Skeletal muscle tissue (tissue), 4 donors: ENCODE measurements around the gene TIMM9. TPM values are rescaled to one million over a fixed set of nuclear protein-coding genes. Genes with fewer than 3 reads are reported as not detected.
A peak's percentile ranks its signal among the peaks of the same experiment; 100 is the strongest.

Experiments used
- H3K27ac ChIP-seq: one replicate; pipeline ENCODE4 v1.7.0; 2013; ENCODE audit warnings: mild to moderate bottlenecking, low read depth, low read length, inconsistent platforms
- H3K27me3 ChIP-seq, 3 donors: one replicate each; pipeline ENCODE4 v1.7.0; 2013; ENCODE audit warnings: low read length in 3 of 3; ENCODE audit not compliant: control insufficient read depth in 3 of 3, insufficient read depth in 3 of 3
- H3K36me3 ChIP-seq, 3 donors: one replicate each; pipeline ENCODE4 v1.7.0; 2013; ENCODE audit warnings: low read length in 3 of 3; ENCODE audit not compliant: control insufficient read depth in 3 of 3, insufficient read depth in 3 of 3
- H3K4me1 ChIP-seq, 3 donors: one replicate each; pipeline ENCODE4 v1.7.0; 2013; ENCODE audit warnings: low read length in 3 of 3, mild to moderate bottlenecking in 3 of 3; ENCODE audit not compliant: control insufficient read depth in 3 of 3, insufficient read depth in 3 of 3
- H3K4me3 ChIP-seq, 3 donors: one replicate each; pipeline ENCODE4 v1.7.0; 2013; ENCODE audit warnings: low read length in 3 of 3
- H3K9ac ChIP-seq, 3 donors: one replicate each; pipeline ENCODE4 v1.7.0; 2013; ENCODE audit warnings: low read length in 3 of 3, mild to moderate bottlenecking in 3 of 3, moderate library complexity in 2 of 3, low read depth in 1 of 3
- H3K9me3 ChIP-seq, 3 donors: one replicate each; pipeline ENCODE4 v1.7.0; 2013; ENCODE audit warnings: low read length in 3 of 3; ENCODE audit not compliant: control insufficient read depth in 3 of 3
- total RNA-seq: library from RNA; depleted of rRNA; stranded (reverse); fragments of >200 nt; gene quantifications from one replicate; pipeline ENCODE4 v1.2.3, GENCODE V29; 2014
- donor health status: Osteomylitis.

The TIMM9 gene
- total RNA-seq, 1 donor from 2014 or later, result 42.3 TPM

DNA sequence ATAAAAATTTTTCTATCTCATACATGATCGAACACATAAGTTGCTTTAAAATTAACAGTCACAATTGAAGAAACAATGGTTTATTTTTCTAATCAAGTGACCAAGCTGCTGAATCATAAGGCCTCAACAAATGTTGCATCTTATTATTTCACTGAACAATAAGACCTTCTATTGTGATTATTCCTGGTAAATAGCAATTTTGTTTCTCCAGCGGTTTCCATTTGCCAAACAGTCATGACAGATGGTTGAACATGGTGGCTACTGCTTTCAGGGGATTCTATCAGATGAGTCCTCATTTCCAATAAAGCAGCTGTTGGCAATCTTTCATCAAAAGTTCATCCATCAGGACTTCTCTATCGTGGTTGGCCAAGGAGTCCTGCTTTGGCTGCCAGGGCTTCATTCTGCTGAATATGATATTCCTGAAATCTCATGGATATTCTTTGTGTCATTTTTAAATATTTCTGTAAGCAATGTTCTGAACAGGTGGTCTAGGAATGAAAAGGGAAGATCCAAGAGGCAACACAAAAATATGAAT, 18.6 kb downstream of the TIMM9 start:
- H3K36me3 ChIP-seq, result peaks cover 13 to 27% (median 25%) of the 10 kb centered on the region in 3 donors
- no peaks in the 10 kb centered on the region for H3K27me3 ChIP-seq

DNA sequence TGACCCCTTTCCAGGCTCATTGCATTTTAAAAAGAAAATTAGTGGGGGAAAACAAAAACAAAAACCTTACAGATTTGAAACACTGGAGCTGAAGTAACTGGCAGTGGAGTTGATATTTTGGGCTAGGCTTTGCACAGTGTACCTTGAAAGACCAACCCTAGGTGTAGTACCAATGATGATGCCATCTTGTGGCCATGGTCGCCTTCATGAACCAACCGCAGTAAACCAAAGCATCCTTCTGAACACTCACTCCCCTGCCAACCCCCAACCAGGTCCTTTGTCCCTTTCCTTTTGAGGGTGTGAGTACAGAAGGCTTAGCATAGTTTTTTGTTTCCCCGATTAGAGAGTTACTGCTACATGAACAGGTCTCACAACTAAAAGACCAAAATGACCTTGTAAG, 25.7 kb downstream of the TIMM9 start:
- H3K4me1 ChIP-seq, result no peaks in the 10 kb centered on the region
- H3K9ac ChIP-seq, result no peak overlapping the region
- H3K9me3 ChIP-seq, result no peaks in the 10 kb centered on the region
- H3K27me3 ChIP-seq, result no peaks in the 10 kb centered on the region
- H3K4me3 ChIP-seq, result no peak overlapping the region
- H3K36me3 ChIP-seq, result no peaks in the 10 kb centered on the region
- no peak overlapping the region for H3K27ac ChIP-seq

More for the DNA sequence above, 18.6 kb downstream of the TIMM9 start:
- H3K27ac ChIP-seq, result no peak overlapping the region
- H3K4me1 ChIP-seq, result no peaks in the 10 kb centered on the region
- no peak overlapping the region for H3K4me3 ChIP-seq
- no peak overlapping the region for H3K9ac ChIP-seq
- H3K9me3 ChIP-seq, result no peaks in the 10 kb centered on the region

DNA sequence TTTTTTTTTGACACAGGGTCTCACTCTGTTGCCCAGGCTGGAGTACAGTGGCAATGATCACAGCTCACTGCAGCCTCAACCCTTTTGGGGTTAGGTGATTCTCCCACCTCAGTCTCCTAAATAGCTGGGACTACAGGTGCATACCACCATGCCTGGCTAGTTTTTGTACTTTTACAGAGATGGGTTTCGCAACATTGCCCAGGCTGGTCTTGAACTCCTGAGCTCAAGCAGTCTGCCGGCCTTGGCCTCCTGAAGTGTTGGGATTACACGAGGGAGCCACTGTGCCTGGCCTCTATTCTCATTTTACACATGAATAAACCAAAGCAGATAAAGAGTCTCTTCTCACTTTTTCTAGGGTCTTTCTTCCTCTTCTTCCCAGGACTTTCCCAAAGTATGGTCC, 28.4 kb downstream of the TIMM9 start:
- Histone ChIP-seq H3K9me3 (no peaks in the 10 kb centered on the region), H3K4me1 (peaks cover 0 to 9% (median 4%) of the 10 kb centered on the region in 3 donors), H3K9ac (no peak overlapping the region), H3K27ac (no peak overlapping the region), H3K36me3 (no peaks in the 10 kb centered on the region), H3K4me3 (no peak overlapping the region), H3K27me3 (no peaks in the 10 kb centered on the region)

DNA sequence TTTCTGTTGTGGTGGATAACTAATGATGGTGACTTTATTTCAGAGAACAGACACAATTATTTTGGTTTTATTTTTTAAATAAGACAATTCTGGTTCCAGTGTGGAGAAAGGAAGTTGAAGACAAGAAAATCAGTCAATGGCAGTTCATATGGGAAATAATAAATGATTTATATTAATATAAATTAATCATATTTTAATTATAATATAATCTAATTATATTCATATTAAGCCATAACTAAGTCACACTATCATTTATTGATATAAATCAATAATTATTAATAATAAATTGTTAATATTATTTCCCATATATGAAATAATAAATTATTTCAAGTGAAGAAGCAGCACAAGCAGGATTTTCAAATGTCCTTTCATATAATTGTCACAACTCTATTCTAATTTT, 28.8 kb downstream of the TIMM9 start:
- Histone ChIP-seq H3K9ac (no peak overlapping the region), H3K27me3 (no peaks in the 10 kb centered on the region), H3K4me1 (peaks cover 0 to 9% (median 4%) of the 10 kb centered on the region in 3 donors), H3K9me3 (no peaks in the 10 kb centered on the region), H3K36me3 (no peaks in the 10 kb centered on the region), H3K27ac (no peak overlapping the region), H3K4me3 (no peak overlapping the region)

DNA sequence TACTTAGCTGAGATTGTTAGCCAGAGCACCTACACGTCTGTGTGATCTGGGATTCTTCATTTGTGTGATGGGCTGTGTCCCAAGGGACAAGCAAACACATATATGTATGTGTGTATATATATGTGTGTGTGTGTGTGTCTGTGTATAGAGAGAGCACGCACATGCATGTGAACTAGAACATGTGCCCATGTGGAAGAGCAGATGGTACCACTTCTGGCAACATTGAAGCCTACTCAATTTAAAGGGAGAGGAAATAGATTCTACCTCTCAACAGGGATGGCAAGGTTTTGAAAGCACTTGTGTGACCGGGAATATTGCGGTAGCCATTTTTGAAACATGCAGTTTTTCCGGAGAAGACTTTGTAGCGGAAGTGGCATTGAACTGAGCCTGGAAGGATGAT, 30.2 kb downstream of the TIMM9 start:
- H3K9me3 ChIP-seq, result no peaks in the 10 kb centered on the region
- no peak overlapping the region for H3K27ac ChIP-seq
- no peak overlapping the region for H3K4me3 ChIP-seq
- no peaks in the 10 kb centered on the region for H3K27me3 ChIP-seq
- no peaks in the 10 kb centered on the region for H3K36me3 ChIP-seq
- no peak overlapping the region for H3K9ac ChIP-seq
- H3K4me1 ChIP-seq, result peaks cover 0 to 9% (median 4%) of the 10 kb centered on the region in 3 donors

DNA sequence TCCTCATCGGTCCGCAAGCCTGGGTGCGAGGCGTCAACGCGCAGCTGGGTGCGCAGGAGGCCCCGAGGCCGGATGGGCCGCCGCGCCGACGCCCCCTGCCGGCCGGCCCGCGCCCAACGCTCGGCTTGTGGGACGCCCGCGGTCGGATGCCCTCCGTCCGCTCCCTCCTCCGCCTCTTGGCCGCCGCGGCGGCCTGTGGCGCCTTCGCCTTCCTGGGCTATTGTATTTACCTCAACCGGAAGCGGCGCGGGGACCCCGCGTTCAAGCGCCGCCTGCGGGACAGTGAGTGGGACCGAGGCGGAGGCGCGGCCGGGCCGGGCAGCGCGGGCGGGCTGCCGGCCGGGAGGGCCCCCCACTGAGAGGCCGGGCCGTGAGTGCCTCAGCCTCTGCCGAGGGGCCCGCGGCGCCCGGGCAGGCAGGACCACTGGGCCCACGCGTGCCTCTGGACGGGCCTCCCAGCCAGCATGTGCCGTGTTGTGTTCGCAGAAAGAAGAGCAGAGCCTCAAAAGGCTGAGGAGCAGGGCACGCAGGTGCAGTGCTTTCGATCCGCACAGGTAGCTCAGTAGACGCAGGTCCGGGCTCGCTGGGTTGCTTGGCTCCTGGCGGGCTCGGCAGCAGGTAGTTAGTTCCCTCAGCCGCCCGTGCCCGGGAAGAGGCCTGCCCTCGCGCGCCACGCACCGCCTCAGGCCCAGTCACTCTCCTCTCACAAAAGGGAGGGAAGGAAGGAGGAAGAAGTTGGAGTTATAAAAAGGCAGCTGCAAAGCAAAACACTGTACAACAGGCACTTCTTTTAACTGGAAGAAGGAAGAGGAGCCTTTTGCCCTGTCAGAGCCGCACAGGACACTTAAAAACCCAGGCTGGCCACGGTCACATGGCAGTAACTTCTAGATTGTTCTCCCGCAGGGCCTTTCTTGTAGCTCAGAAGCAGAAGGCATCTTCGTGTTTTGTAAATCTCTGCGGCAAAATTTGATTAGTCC, 31.2 kb downstream of the TIMM9 start, which contains the start of gene TOMM20L:
TSS of gene TOMM20L (plus strand) at position 119 of the 977 bp plus-strand sequence. CDS start at position 147, 28 bp downstream.
- H3K36me3 ChIP-seq, result no peaks in the 10 kb centered on the region
- H3K9ac ChIP-seq, result peak within 1 kb of the TSS; percentile 72 to 80 (median 74)
- peak within 1 kb of the TSS; percentile 73 to 80 (median 74) for H3K4me3 ChIP-seq
- peak within 1 kb of the TSS; percentile 40 for H3K27ac ChIP-seq
- H3K9me3 ChIP-seq, result no peaks in the 10 kb centered on the region
- no peaks in the 10 kb centered on the region for H3K27me3 ChIP-seq
- peaks cover 0 to 9% (median 4%) of the 10 kb centered on the region in 3 donors for H3K4me1 ChIP-seq

DNA sequence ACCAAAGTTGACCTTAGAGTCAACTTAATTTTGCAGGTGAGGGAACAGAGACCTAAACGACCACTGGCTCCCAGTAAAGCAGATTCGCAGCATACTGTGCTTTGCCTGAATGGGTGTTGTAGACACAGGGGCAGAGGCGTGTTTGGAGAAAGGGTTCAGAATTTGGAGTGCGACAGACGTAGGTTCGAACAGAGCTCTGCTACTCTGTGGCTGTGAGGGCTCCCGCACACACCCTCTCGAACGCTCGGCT, 31.8 kb downstream of the TIMM9 start:
- H3K4me3 ChIP-seq, result peak overlapping the region; percentile 73 to 80 (median 74)
- H3K36me3 ChIP-seq, result no peaks in the 10 kb centered on the region
- H3K4me1 ChIP-seq, result peaks cover 0 to 9% (median 4%) of the 10 kb centered on the region in 3 donors
- H3K9ac ChIP-seq, result peak overlapping the region; percentile 72 to 80 (median 74)
- no peak overlapping the region for H3K27ac ChIP-seq
- H3K27me3 ChIP-seq, result no peaks in the 10 kb centered on the region
- no peaks in the 10 kb centered on the region for H3K9me3 ChIP-seq

DNA sequence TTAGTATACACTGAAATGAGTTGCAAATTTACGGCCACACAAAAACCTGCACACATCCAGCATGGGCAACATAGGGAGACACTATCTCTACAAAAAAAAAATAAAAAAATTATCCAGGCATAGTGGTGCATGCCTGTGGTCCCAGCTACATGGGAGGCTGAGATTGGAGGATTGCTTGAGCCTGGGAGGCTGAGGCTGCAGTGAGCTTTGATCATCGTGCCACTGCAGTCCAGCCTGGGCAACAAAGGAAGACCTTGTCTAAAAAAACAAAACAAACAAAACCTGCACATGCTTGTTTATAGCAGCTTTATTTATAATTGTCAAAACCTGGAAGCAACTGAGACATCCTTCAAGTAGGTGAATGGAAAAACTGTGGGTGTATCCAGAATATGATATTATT, 36.5 kb downstream of the TIMM9 start:
- Histone ChIP-seq H3K27me3 (no peaks in the 10 kb centered on the region), H3K4me1 (peaks cover 0 to 4% (median 4%) of the 10 kb centered on the region in 3 donors), H3K9ac (no peak overlapping the region), H3K27ac (no peak overlapping the region), H3K4me3 (no peak overlapping the region), H3K9me3 (no peaks in the 10 kb centered on the region), H3K36me3 (no peaks in the 10 kb centered on the region)

DNA sequence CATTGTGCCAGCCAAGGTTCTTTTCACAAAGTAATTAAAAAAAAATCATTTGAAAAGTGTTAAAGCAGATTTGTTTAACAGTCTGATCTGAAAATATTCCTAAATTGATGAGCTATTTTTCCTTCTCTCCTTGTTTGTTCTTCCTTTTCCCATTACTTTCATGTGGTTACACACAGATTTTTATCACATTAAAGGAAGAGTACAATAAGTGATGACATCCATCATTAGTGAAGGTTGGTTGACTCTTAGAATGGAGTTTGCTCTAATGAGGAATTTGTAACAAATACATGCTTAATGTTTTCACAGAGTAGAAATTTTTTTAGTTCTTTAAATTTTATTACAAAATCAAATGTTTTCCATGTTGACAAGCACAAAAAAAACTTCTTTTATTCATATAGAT, 50.5 kb downstream of the TIMM9 start:
- Histone ChIP-seq H3K9me3 (no peaks in the 10 kb centered on the region), H3K9ac (no peak overlapping the region), H3K4me1 (no peaks in the 10 kb centered on the region), H3K4me3 (no peak overlapping the region), H3K36me3 (peaks cover 0 to 16% (median 16%) of the 10 kb centered on the region in 3 donors), H3K27me3 (no peaks in the 10 kb centered on the region), H3K27ac (no peak overlapping the region)

DNA sequence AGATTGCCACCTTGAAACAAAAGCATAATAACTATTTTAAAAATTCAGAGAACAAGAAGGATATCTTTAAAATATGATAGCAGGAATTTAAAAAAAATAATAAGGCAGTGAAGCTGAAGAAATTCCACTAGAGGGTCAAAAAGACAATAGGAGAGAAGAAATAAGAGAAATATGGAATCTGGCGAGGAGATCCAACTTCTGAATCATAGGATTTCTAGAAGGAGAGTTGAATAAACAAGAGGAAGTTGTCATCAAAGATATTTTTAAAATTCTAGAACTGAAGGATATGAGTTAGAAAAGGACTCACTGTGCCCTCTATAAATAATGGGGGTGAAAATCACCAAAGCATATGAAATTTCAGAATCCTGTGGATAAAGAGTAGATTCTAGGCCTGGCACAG, 58.4 kb downstream of the TIMM9 start:
- H3K36me3 ChIP-seq, result peaks cover 9 to 57% (median 38%) of the 10 kb centered on the region in 3 donors
- no peak overlapping the region for H3K27ac ChIP-seq
- no peaks in the 10 kb centered on the region for H3K4me1 ChIP-seq
- H3K9me3 ChIP-seq, result no peaks in the 10 kb centered on the region
- no peaks in the 10 kb centered on the region for H3K27me3 ChIP-seq
- no peak overlapping the region for H3K9ac ChIP-seq
- no peak overlapping the region for H3K4me3 ChIP-seq
